ENCODE data around the gene NDFIP1.

The NDFIP1 gene

DNA sequence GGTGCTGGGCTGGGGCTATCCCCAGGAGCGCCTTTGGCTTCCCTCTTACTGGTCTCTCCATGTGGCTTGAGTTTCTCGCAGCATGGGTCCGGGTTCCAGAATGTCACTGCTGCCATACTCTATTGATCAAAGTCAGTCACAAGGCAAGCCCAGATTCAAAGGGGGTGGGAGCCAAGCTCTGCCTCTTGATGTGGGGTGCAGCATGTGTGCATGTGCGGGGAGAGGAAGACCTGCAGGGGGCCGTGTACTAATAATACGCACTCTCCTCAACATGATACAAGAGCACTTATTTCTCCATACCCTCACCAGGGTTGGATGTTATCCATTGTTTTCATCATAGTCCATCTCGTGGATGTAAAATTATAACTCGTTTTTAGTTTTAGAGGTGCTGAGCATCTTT lies 81.2 kb downstream of the NDFIP1 start:
- no peak for DNase-seq (ENCODE audit: low spot score)

DNA sequence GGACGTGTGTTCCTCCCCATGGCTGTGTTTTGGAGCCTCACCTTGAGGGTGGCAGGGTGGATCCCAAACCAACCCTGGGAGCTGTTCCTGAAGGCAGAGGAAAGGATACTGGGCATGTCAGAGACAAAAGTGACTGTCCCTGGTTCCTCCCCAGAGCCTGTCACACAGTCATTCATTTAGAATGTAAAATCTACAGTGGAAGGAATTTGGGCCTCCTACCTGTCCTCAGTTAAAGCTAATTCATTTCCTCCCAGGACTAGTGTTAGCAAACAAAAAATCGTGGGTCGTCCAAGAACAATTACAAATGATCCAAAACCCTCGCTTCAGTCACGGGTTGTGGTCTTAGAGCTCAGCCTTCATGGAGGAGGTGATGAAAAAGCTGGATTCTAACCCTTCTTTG lies 83.2 kb downstream of the NDFIP1 start:
- DNase-seq (ENCODE audit: low spot score) = peak; percentile 27

DNA sequence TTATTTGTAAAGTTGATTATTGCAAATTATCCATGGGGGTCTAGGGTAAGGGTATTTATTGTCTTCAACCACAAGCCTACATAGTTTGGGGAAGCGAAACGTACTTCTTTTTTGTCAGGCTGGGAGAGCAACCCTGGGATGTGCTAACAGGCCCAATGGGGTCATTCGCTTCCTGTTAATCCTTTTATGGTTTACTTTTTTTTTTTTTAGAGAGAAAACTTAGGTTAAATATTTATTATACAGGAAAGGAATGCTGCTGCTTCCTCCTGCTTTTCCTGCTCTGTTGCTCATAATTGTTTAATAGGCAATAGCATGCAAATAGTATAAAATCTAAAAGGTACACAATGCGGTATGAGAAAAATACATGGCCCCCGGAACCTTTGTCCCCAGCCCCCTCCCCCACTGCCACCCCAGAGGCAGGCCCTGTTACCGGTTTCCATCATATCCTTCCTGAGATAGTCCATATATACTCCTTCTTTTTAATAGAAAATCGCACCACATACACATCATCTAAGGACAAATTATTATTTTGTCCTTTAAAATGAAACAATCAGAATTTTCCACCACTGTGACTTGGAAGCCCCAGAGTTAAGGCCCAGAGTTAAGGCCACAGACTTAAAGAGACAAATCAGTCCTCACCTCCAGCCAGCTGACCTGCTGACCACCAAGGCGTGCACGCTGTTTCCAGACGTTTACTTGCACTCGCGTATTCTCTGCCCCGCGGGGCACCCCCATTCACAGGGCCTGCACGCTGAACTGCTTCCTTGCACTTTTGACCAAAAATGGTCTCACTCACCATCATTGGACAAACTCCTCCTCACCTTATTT lies 83.9 kb downstream of the NDFIP1 start:
- DNase-seq (ENCODE audit: low spot score) = peak; percentile 20

DNA sequence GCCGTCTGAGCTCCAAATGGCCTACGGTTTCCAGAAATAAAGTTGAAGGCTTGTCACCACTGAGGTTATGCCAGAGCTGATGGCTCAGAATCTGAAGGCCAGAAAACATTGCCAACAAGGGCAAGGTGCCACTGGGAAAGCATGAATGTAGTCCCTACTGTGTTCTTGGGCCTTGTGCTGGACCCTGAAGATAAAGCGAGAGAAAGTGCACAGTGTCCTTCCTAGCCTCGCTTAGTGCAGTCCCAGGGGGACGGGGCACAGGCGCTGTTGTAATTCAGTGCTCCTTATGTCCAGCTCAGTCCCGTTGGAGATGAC lies 84.5 kb downstream of the NDFIP1 start:
- no peak for DNase-seq (ENCODE audit: low spot score)

DNA sequence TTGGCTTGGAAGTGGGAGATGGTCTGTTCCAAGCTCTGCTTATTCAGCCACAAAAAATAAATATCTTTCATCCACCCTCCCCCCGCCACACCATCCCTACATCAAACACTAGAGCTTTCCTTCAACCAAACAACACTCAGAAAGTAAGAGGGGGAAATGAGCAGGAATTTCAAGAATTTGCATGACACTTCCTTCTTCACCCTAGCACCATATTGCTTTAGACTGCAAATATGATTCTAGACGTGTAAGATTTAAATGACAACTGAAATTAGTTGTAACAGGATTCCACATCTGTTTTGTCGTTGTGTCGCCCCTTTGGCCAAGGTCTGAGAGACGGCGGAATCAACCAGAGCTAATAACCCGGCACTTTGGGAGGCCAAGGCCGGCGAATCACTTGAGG lies 88.5 kb downstream of the NDFIP1 start:
- peak; percentile 40 for DNase-seq (ENCODE audit: low spot score)

DNA sequence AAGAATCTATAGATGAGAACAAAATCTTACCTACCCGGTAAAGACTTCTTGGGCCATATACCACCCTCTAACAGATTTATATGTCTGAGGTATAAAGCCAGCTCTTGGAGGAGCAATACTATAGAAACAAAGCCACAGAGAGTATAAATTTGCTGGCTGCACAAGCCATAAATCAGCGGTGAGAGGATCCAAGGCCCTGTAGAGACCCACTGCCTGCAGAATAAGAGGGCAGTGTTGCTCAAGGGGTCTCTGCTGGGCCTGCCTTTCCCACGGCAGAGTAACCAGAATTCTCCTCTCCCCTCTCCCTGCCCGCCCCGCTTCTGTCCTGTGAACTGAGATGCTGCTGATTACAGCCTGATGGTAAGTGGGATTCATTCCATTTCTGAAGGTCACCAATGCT lies 89.2 kb downstream of the NDFIP1 start:
- no peak for DNase-seq (ENCODE audit: low spot score)

DNA sequence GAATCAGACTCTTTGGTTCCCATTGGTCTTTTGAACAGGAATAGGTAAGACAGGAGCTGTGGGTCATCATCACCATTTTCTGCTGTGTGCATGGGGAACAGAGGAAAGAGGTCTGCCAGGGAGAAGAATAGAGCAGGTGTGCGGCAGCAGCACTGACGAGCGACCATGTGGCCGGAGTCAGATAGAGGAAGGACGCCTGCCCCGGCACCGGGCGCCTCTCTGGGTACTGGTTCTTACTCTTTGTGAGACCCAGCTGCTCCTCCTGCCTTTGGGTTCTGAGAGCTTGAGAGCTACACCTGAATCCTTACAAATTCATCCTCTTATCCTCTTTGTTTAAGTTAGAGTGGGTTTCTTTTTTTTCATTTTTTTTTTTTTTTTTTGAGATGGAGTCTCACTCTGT lies 90.8 kb downstream of the NDFIP1 start:
- no peak for DNase-seq (ENCODE audit: low spot score)

DNA sequence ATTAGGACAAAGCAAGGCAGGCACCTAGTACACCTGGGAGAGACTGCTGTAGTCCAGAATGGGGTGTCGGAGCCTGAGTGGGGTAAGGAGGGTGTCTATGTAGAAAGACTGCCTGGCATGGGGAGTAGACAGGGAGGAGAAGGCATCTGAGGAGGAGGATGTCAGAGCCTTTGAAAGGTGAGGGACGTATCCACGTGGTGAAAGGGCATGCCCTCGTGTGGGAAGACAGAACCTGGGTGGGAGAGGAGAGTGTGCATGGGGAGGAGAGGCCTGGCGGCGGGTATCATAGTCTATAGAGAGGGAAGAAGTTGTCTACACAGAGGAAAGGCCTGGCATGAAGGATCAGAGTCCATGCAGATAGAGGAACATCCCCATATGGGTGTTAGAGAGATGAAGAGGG lies 91.8 kb downstream of the NDFIP1 start:
- DNase-seq (ENCODE audit: low spot score) = no peak

DNA sequence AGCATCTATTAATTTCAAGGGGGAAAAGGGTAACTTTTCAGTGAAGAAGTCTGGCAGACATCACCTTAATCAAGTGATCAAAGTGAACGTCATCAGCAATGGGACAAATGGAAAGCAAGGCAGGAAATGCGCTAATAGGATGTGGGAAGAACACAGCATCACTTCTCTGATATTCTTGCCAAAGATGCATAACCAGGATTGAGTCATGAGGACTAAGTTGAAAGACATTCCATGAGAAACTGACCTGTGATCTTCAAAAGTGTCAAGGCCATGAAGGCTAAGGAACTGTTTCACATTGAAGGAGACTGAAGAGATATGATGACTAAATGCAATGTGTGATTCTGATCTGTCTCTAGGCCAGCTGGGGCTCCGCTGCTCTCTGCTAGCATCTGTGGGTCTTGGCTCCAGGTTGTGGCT lies 92.9 kb downstream of the NDFIP1 start:
- DNase-seq (ENCODE audit: low spot score) = peak; percentile 94

DNA sequence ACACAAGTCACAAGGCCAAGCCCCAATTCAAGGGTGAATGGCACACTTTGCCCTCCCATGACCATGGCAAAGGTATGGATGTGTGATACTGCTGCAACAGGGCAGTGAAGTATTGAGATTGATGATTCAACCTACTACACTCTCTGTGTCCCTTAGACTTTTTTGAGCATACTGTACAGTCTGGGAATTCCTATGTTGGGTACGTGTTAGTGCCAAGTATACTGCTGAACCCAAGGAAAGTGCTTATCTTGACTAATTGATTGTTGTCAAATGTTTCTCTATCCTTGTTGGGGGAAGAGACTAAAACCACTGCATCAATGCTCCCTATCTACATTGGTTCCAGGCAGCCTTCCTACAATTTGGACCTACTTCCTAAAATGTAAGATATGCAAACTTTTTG lies 93.7 kb downstream of the NDFIP1 start:
- peak; percentile 54 for DNase-seq (ENCODE audit: low spot score)

All from kidney tubule cell (primary cell).